Muscle of arm (tissue), 14 donors: Measurements from ENCODE around the gene DMRTA1. TPM values are rescaled to one million over a fixed set of nuclear protein-coding genes. Genes with fewer than 3 reads are reported as not detected.
"Not testable (repeated sequence)": the region's sequence is repeated elsewhere in the genome, so short reads cannot be mapped to it uniquely, and the experiment has no call there.

ENCODE experiments used
- DNase-seq: peaks from one replicate; pipeline ENCODE4 v3.0.0-alpha.2; 2013
- long read RNA-seq, 11 donors: transcript quantifications; one replicate each; lab custom pipeline, GENCODE V29; 2026
- polyA plus RNA-seq, 12 donors: library from polyadenylated mRNA; unstranded; fragments of 120-200 nt; gene quantifications; one replicate each; pipeline ENCODE4 v1.2.1, GENCODE V29; 2013; ENCODE audit not compliant: insufficient read length in 12 of 12

The DMRTA1 gene, protein sequence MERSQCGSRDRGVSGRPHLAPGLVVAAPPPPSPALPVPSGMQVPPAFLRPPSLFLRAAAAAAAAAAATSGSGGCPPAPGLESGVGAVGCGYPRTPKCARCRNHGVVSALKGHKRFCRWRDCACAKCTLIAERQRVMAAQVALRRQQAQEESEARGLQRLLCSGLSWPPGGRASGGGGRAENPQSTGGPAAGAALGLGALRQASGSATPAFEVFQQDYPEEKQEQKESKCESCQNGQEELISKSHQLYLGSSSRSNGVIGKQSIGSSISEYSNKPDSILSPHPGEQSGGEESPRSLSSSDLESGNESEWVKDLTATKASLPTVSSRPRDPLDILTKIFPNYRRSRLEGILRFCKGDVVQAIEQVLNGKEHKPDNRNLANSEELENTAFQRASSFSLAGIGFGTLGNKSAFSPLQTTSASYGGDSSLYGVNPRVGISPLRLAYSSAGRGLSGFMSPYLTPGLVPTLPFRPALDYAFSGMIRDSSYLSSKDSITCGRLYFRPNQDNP
- under 1 TPM in 10 of 12 donors, not detected in 2; 0.03 to 0.33 (median 0.12) TPM for polyA plus RNA-seq
- long read RNA-seq, donor 1, full-length matches to known transcripts, result 2 of 2 reads
- long read RNA-seq, donor 1, partial matches to known transcripts, result 0 of 2 reads
- long read RNA-seq, donor 1, other reads (novel, unspliced or antisense), result 0 of 2 reads
- long read RNA-seq, donor 2, result 0 reads
- long read RNA-seq, donor 3, result 0 reads
- long read RNA-seq, donor 4, result 0 reads
- long read RNA-seq, donor 5, result 0 reads
- long read RNA-seq, donor 6, result 0 reads
- long read RNA-seq, donor 7, result 0 reads
- long read RNA-seq, donor 8, result 0 reads
- long read RNA-seq, donor 9, result 0 reads
- long read RNA-seq, donor 10, result 0 reads
- long read RNA-seq, donor 11, full-length matches to known transcripts, result 1 of 1 reads
- long read RNA-seq, donor 11, partial matches to known transcripts, result 0 of 1 reads
- long read RNA-seq, donor 11, other reads (novel, unspliced or antisense), result 0 of 1 reads

- peak; percentile 79 for DNase-seq
These were observed at the start of gene DMRTA1 for GRCh38 chr9:22446589-22446949. Gene DMRTA1 (plus strand): TSS chr9:22446824. CDS start chr9:22447066, 242 bp downstream.

DNA sequence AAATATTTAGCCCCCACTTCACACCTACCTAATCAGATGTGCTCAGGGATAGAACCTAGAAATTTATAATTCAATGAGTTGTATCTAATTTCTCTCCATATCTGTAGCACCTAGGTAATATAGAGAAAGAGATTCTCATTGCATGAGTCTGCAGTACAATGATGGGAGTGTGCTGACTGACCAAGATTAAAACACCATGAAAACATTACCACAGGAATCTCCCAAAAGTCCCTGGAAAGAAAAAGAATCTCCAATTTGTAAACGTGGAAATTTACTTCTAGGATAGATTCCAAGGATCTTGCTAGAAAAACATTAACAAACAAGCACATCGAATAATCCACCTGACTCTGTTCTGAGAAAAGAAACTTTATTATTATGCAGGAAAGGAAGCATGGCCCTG lies 45.0 kb upstream of the DMRTA1 start:
- DNase-seq, result no peak

DNA sequence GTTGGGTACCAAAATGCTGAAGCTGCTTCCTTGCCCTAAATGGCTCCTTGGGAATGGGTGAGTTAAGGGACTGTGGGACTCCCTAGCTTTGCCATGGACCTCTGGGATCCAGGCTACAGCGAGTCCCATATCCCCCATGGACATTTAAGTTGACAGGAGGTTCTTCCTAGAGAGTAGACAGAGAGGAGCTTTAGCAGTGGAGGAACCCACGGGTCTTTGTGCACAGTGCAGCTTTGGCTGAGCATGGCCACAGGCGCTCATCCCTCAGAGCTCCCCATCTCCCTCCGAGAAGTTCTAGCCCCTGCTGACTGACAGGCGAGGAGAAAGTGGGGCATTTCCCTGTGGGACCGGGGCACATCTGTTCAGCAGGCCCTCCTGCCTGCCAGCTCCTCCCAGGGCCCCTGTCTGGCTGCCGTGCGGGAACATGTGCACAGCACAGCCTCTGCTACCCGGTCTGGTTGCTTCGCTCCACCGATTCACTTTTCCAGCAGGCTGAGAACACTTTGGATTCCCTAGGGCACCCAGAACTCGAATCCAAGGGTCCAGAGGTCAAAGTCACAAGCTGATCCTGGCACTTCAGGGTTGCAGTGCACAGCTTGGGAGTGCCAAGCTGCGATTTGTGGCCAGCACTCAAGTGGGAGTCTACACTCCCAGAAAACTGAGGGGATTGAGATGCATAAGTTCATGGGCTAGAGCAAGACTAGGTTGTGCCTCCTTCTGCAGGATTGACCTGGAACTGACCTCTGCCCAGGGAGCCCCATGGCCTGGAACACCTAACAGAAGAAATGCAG lies 40.6 kb upstream of the DMRTA1 start:
- DNase-seq, result no peak

DNA sequence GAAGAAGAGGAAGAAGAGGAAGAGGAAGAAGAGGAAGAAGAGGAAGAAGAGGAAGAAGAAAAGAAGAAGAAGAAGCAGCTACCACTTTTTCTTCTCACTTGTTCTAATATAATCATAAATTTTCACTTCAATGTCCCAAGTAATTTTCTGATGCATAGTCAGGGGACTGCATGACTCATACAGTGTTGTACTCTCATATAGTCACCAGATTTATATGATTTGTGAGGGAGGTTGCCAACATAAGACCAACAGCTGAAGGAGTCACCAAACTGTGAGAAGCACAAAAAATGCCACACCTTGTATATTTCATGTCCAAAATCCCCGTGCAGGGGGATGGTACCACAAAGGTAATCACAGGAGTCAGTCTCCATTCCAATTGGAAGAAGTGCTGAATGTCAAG lies 32.7 kb upstream of the DMRTA1 start:
- no peak for DNase-seq

DNA sequence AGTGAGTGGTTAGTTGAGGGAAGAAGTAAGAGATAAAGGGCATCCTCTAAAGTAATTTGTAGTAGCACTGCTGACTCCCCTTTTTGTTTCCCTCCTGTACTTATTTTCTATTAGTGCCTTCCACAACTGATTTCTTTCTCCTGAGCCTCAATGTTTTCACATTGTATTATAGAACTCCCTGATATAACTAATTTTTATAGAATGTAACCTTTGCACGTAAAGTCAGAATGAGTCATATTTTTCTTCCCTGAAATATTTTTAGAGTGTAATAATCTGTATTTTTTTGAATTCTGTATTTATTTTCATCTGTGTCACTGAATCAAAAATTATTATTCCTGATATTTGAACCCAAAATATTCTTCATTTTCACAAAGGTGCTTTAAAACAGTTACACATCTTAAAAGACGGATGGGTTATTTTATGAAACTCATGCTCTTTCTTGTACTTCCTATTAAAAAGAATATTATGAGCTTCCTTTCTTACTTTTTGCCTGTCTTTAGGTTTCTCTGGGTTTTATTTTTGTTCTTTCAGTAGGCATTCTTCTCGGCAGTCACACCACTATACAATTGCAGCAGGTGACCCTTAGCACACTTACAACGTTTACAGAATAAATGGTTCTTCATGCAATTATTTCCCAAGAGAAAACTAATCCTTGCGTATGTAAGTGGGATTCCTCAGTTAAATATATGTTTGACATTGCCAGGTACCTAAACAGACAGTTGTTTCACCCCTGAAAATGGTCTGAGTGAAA lies 30.5 kb upstream of the DMRTA1 start:
- no peak for DNase-seq

GRCh38 chr9:22416692-22417060 lies 29.9 kb upstream of the DMRTA1 start:
- no peak for DNase-seq

DNA sequence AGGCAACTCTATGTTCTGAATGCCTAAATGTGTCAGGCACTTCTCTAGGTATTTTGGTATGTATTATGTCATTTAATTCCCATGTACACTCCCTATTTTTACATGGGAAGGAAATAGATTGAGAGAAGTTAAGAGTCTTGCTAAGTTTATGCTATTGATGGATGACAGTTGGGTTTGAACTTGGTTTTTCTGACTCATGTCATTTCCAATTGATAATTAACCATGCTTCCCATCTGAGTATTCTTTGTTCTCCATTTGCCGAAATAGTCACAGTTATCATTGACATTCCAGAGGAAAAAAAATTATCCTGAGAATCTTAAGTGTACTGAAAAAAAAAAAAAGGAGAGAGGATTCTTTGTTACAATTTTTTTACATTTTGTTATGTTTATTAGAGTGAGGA lies 23.1 kb upstream of the DMRTA1 start:
- no peak for DNase-seq

DNA sequence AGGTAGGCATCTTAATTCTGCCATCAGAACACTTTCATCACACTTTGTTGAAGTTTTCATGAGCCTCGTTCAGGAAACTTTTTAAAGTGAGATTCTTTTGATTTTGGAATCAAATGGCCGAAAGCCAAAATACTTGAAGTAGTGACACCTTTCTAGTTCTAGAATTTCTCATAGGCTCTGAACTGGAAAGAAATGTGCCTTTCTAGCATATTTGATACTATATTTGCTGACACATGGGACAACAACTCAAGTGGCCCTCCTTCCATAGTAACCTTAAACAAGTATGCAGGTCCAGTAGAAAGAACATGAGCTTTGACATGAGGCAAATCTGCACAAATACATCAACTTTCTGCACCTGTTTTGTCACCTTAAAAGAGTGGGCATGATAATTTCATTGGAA lies 22.0 kb upstream of the DMRTA1 start:
- DNase-seq, result no peak

DNA sequence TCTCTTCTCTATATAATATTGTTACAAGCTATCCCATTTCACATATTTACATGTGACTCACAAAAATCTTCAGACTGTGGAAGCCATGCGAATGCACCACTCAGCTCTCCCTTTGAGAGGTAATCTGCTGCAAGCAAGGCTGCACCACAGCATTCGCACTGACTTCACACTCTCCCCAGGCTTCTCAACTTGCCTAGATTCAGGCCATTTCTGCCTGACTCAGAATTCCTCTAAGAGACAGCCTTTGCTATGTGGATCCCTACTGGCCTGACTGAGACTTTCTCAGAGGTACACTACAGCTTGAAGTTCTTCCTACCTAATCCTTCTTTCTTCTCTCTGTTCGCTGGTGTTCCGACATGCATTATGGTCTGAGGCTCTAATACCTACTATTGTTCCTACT lies 21.1 kb upstream of the DMRTA1 start:
- DNase-seq, result no peak

DNA sequence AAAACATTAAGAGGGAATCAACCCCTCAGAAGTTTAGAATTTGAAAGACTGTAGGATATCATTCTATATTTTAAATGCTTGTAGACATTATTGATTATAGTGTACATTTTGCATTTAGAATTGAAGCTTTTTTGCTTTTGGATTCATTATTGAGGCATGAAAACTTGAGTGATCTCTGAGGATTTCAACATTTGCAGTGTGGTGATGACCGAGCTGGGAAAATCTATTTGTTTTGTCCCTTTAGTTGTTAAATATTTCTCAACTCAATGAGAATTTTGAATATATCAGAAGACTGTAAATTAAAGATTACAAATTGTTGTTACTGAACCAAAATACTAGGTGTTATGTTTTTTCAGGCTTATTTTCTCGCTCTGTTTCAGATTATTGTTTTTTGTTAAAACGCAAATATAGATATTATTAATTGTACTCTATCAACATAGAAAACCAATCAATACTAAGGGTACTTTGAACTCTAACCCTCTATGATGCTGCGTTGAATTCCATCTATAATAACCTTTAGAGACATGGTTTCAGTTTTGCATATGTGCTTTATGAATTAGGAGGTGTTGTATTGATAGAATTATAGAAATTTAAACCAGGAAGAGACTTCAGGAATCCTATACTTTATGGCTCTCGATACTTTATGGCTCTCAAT lies 19.3 kb upstream of the DMRTA1 start:
- no peak for DNase-seq

- DNase-seq, result no peak
These were observed 12.9 kb upstream of the DMRTA1 start for GRCh38 chr9:22433691-22434090.

GRCh38 chr9:22435252-22435651 lies 11.4 kb upstream of the DMRTA1 start:
- not testable (repeated sequence) for DNase-seq

DNA sequence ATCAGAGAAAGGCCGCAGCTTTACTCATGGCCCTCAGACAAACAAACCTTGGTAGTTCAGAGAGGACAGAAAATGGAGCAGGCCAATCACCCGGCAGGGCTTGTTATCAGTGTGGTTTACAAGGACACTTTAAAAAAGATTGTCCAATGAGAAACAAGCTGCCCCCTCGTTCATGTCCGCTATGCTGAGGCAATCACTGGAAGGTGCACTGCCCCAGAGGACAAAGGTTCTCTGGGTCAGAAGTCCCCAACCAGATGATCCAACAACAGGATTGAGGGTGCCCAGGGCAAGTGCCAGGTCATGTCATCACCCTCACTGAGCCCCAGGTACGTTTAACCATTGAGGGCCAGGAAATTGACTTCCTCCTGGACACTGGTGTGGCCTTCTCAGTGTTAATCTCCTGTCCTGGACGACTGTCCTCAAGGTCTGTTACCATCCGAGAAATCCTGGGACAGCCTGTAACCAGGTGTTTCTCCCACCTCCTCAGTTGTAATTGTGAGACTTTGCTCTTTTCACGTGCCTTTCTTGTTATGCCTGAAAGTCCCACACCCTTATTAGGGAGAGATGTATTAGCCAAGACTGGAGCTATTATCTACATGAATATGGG lies 9.1 kb upstream of the DMRTA1 start:
- not testable (repeated sequence) for DNase-seq

GRCh38 chr9:22440841-22441240 lies 5.8 kb upstream of the DMRTA1 start:
- no peak for DNase-seq

GRCh38 chr9:22446950-22447617 lies 460 bp downstream of the DMRTA1 start:
- DNase-seq, result peak; percentile 27

GRCh38 chr9:22447618-22448305 lies 1.1 kb downstream of the DMRTA1 start:
- DNase-seq, result no peak

GRCh38 chr9:22449719-22450118 lies 3.1 kb downstream of the DMRTA1 start:
- DNase-seq, result no peak

DNA sequence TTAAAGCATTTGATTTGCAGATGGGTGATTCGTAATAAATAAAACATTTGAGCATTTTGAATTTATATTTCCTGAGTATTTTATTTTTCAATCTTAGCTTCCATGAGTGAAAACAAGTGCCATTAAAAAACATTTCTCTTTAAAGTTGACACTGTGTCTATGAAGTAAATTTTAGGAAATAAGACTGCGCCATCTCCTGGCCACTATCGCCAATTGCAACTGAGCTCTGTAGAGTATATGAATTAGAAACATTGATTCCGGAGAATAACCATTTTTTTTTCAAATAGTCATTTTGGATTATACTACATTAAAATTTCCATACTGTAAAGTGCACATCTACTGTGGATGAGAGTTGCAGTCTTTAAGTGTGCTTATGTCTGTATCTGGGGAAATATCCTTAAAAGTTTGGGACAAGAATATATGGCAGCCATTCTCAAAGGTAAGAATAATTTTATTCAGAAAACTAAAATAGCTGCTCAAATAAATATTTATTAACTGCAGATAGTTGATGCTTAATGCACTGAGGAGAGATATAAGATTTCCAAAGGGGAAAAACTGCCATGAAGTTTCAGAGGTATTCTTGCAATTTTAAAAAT lies 5.9 kb downstream of the DMRTA1 start:
- DNase-seq, result peak; percentile 12

DNA sequence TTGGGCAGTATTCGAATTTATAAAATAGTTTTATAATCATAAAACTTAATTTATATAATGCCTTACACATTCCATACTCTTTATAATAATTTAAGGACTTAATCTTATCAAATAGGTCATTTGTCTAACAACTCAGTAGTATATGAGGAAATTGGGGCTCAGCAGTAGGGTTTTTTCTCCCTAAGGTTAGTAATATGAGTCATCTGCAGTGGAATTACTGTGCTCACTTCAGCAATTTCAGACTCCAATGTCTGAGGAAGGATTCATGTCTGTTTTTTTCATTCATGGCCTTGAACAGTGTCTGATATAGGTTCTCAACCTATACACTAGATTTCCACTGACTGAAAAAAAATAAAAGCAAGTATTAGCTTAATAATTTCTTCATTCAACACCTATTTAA lies 7.4 kb downstream of the DMRTA1 start:
- DNase-seq, result no peak
